IPS DF 4.7 (cell line): ENCODE measurements around the gene LAMTOR5.

ENCODE experiments used
- DNase-seq: peaks from one replicate; pipeline ENCODE4 v3.0.0-alpha.2; 2013; ENCODE audit warnings: low spot score; ENCODE audit errors: extremely low read depth

LAMTOR5 gene

GRCh38 chr1:110390692-110391245, 16.7 kb downstream of the LAMTOR5 start, which contains the start of gene SLC16A4:
SLC16A4 (minus strand) TSS chr1:110391026; CDS start chr1:110389323, 1,703 bp downstream.
- no peak for DNase-seq

DNA sequence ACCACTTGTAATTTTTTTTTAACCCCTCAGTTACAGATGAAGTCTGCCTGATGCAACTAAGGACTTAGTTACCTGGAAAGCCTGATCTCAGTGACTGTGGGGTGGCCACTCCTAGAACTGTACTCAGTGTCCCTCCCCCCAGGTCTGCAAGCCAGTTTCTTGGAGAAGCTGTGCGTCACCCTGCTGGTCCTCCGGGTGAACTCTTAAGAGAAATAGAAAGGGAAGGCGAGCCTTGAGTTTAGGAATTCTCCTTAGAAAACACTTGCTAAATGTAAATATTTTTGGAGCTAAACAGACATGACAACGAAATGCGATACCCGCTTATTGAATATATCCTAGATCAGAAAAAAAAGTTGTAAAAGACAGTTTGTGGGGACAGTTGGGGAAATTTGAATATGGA, 17.4 kb downstream of the LAMTOR5 start:
- no peak for DNase-seq

- DNase-seq, result no peak
These were observed 20.3 kb downstream of the LAMTOR5 start for GRCh38 chr1:110387048-110387754.

DNA sequence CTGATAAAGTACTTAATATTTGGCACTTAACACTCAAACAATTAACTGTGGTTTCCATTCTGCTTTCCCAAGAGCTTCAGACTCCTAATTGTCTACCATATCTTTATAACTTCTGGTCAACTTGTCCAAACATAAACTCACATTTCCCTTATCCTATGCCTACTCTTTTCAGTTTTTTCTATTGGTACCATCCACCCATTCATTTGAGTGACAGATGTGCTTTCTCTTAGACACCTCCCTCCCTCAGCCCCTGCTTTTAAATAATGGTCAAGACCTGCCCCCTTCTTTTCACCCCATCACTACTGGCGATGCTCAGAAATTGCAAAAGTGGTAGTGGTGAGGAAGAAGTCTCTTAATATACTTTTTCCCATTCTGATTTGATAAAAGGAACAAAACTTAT, 22.1 kb downstream of the LAMTOR5 start:
- DNase-seq, result no peak

- no peak for DNase-seq
These were observed 22.7 kb downstream of the LAMTOR5 start for GRCh38 chr1:110384581-110385321.

DNA sequence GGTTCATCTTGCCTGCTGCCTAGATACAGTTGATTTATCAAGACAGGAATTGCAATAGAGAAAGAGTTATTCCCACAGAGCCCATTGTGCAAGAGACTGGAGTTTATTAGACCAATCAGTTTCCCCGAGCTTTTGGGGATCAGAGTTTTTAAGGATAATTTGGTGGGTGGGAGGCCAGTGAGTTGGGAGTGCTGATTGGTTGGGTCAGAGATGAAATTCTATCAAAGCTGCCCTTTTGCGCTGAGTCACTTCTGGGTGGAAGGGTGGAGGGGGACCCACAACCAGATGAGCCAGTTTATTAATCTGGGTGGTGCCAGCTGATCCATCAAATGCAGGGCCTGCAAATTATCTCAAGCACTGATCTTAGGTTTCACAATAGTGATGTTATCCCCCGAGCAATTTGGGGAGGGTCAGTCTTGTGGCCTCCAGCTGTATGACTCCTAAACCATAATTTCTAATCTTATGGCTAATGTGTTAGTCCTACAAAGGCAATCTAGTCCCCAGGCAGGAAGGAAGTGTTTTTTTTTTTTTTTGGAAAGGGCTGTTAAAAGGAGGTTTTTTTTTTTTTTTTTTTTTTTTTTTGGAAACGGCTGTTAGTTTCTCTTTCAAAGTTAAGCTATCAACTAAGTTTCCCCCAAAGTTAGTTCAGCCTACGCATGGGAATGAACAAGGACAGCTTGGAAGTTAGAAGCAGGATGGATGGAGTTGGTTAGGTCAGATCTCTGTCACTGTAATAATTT, 24.1 kb downstream of the LAMTOR5 start:
- DNase-seq, result no peak

GRCh38 chr1:110380672-110381283, 26.7 kb downstream of the LAMTOR5 start:
- no peak for DNase-seq

- no peak for DNase-seq
These were observed 32.0 kb downstream of the LAMTOR5 start for GRCh38 chr1:110375490-110375889.

DNA sequence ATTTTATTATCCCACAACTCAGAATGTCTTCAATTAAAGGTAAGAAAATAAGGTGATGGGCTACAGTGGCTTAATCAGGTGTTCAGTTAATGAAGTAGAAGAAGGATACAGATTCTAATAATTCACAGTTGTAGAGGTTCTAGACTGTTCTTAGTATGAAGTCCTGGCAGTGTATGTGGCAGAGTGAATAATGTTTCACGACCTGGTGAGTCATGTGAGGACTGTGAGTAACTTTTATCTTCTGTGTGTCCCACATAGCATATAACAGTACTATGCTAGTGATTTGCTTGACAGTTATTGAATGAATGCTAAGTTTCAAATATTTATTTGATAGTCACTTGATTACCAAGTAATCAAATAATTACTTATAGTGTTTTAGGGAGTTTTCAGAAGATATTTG, 36.7 kb downstream of the LAMTOR5 start:
- no peak for DNase-seq

DNA sequence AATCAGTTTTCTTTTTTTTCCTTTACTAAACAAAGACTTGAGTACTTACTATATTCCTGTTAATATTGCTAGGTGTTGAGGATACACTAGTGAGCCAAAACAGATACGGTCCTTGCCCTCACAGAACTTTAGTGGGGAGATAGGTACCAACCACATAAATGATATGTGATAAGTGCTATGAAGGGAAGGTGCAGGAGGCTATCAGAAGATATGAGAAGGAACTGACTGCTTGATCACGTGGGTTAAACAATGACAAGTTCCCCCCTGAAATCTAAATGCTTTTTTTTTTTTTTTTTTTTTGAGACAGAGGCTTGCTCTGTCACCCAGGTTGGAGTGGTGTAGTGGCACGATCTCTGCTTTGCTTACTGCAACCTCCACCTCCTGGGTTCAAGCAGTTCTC, 43.3 kb downstream of the LAMTOR5 start:
- no peak for DNase-seq

DNA sequence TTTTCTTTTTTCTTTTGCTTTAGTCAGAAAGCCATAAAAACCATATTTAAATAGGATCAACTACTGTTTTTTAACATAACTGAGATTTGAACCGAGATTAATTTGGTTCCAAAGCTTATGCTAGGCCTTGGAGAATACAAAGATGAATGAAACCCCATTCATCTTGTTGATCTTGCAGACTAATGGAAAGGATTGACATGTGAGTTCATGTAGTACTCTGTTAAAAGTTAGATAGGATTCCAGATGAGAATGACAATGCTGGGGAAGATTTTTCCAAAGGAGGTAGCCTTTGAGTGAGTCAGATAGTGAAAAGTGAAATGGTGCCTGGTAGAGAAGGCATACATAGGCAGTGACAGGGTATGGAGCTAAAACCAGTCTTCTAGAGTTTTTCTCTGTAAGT, 45.6 kb downstream of the LAMTOR5 start:
- no peak for DNase-seq

GRCh38 chr1:110360431-110360830, 47.1 kb downstream of the LAMTOR5 start:
- DNase-seq, result no peak

DNA sequence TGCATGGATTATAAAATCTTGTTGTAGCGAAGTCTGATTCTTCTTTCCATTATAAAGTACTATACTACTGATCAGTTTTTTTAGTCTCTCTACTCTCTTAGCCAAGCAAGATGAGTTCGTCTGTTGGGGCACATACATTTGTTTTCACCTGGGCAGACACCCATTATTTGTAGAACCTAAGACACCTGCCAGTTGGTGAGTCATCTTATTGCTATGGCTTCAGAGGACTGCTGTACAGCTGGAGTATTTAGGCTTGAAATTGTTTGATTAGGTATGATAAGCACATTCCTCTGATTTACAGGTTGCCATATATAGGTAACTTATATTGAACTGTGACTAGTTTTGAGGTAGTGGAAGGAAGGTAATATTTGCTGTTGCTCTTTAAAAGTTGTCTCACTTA, 51.1 kb downstream of the LAMTOR5 start:
- no peak for DNase-seq

- DNase-seq, result no peak
These were observed 52.2 kb downstream of the LAMTOR5 start for GRCh38 chr1:110355321-110355720.
